ENCODE data around the gene CCDC149. TPM values are rescaled to one million over a fixed set of nuclear protein-coding genes. Genes with fewer than 3 reads are reported as not detected.

Gene CCDC149
- total and polyA plus RNA-seq, 2 of the 8 experiments (the other 6 are each of a cell fraction or from before 2014, with no cell fraction given) = 2.2 to 5.6 TPM

DNA sequence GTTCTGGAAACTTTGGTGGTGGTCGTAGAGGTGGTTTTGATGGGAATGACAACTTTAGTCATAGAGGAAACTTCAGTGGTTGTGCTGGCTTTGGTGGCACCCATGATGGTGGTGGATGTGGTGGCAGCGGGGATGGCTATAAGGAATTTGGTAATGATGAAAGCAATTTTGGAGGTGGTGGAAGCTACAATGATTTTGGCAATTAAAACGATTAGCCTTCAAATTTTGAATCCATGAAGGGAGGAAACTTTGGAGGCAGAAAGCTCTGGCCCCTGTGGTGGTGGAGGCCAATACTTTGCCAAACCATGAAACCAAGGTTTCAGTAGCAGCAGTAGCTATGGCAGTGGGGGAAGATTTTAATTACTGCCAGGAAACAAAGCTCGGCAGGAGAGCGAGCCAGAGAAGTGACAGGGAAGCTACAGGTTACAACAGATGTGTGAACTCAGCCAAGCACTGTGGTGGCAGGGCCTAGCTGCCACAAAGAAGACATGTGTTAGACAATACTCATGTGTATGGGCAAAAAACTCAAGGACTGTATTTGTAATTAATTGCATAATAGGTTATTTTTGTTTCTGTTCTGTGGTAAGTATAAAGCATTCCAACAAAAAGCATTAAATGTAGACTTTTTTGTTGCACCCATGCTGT is 140.7 kb downstream of the CCDC149 start (continued):
- TF ChIP-seq PHF8 (conservative IDR thresholded peaks at IDR 0.05; ENCODE audit: low read depth, low read length) = no peak
- no peak for TF ChIP-seq POLR2A (IDR thresholded peaks at IDR 0.05; ENCODE audit: control extremely low read depth in 1 of 2, low read depth in 2 of 2, low read length in 2 of 2)
